GM19395 (cell line): ENCODE results near the gene CWF19L1.

Source experiments
- ATAC-seq: cut with Tn5 transposase; IDR thresholded peaks from one replicate; pipeline ENCODE4 v1.9.1; 2021; ENCODE audit warnings: mild to moderate bottlenecking, moderate library complexity; ENCODE audit not compliant: unreplicated experiment

The CWF19L1 gene

DNA sequence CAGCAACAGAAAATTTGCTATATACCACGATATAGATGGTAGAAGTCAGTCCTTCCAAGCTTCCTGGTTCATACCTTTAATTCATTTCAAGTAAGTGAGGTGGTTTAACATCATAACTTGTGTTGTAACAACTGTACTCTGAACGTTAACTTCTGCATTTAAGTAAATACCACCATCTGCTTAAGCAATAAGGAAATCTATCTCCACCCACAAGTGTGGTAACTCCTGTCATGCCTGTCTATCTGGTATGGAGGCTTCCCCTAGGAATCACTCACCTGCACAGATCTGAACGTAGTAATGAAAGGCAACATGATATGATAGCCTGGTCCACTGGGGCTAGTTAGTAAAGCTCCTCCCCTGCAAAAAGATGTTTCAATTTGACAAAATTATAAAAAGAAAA is 84.0 kb downstream of the CWF19L1 start:
- no peak for ATAC-seq

DNA sequence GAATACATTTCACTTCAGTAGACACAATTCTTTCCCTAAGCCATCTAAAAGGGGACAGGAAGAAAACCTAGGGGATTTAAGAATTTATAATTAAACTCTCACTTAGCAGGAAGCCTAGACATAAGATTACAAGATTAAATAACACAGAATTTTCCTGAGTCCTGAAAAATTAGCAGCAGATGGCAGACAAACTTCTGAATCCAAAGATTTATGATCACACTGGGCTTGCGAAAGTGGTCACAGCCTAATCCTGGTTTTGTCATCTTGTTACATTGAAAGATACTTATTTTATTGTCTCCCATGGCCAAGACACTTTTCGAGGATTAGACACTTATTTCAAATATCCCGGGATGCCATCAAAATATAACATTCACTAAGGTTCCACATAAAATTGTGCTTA is 84.5 kb downstream of the CWF19L1 start:
- ATAC-seq, result no peak
